ENCODE data around the gene PARN. TPM values are rescaled to one million over a fixed set of nuclear protein-coding genes. Genes with fewer than 3 reads are reported as not detected.

Gene PARN
- total and polyA plus RNA-seq, 2 experiments from 2014 or later, result 32.5 to 61.3 TPM

GRCh38 chr16:14505846-14506245 is 124.2 kb downstream of the PARN start (continued):
- no peak for TF ChIP-seq STAT1 (IDR thresholded peaks at IDR 0.05; ENCODE audit: unreplicated experiment)
- no peak for TF ChIP-seq ETS1 (IDR thresholded peaks at IDR 0.05)
- no peak for TF ChIP-seq ZNF462 (CRISPR knock-in tag; IDR thresholded peaks at IDR 0.05)
- no peak for TF ChIP-seq ZNF331 (CRISPR knock-in tag; IDR thresholded peaks at IDR 0.05; ENCODE audit: low read depth)
- TF ChIP-seq EZH2phosphoT487 (IDR thresholded peaks at IDR 0.05; ENCODE audit: unreplicated experiment), result no peak

- peaks cover 2% of the 10 kb centered on the region for H3K27me3 Mint-ChIP-seq (ENCODE audit: insufficient read depth, low read depth, poor library complexity)
- Histone ChIP-seq H3K79me2 (replicated peaks; ENCODE audit: insufficient read depth) (0 out of 2 replicates have a peak, but pooled peaks cover 6% of the 10 kb centered on the region), H3K9me2 (ENCODE audit: insufficient read depth) (no peaks in the 10 kb centered on the region), H3K4me3 (no peak overlapping the region), H3K4me2 (peak overlapping the region; percentile 27; the same call in 1 of the 2 replicates), H3K27me3 (ENCODE audit: insufficient read depth) (no peaks in the 10 kb centered on the region), H3K36me3 (ENCODE audit: insufficient read depth) (no peaks in the 10 kb centered on the region), H2AFZ (no peak overlapping the region), H3K4me1 (ENCODE audit: insufficient read depth) (peaks cover 42% of the 10 kb centered on the region), H3F3A (replicated peaks; ENCODE audit: low read depth) (no peaks in the 10 kb centered on the region), H3K27ac (ENCODE audit: low read depth) (peak overlapping the region; percentile 71; the same call in 1 of the 2 replicates), H4K20me1 (replicated peaks; ENCODE audit: insufficient read depth) (no peaks in the 10 kb centered on the region)
- peak overlapping the region; percentile 93 for H3K27ac Mint-ChIP-seq
- ATAC-seq (peak; percentile 12; the same call in 2 of the 3 replicates), DNase-seq (ENCODE audit: low spot score) (no peak)
- no peak overlapping the region for H3K4me3 Mint-ChIP-seq
- H3K36me3 Mint-ChIP-seq (ENCODE audit: low read depth), result no peaks in the 10 kb centered on the region
- H3K9me3 Mint-ChIP-seq, result no peaks in the 10 kb centered on the region
- peaks cover 44% of the 10 kb centered on the region for H3K4me1 Mint-ChIP-seq
- TF ChIP-seq ZNF462 (CRISPR knock-in tag; IDR thresholded peaks at IDR 0.05) (no peak), CREB1 (CRISPR knock-in tag; IDR thresholded peaks at IDR 0.05; ENCODE audit: low read depth) (no peak), JUNB (IDR thresholded peaks at IDR 0.05; ENCODE audit: unreplicated experiment) (no peak)
These were observed 126.9 kb downstream of the PARN start for GRCh38 chr16:14502932-14503741.

Data from GM23338 (cell line).